A172 (cell line): Measurements from ENCODE around the gene BICRA. TPM values are rescaled to one million over a fixed set of nuclear protein-coding genes. Genes with fewer than 3 reads are reported as not detected.
"Not testable (repeated sequence)": the region's sequence is repeated elsewhere in the genome, so short reads cannot be mapped to it uniquely, and the experiment has no call there.

ENCODE experiments used
- DNase-seq: peaks from one replicate; pipeline ENCODE4 v3.0.0-alpha.2; 2015; ENCODE audit warnings: low spot score
- total RNA-seq: library from RNA; depleted of rRNA; stranded (reverse); fragments of >200 nt; shearing (Covaris generic); gene quantifications from 2 replicates; pipeline ENCODE4 v1.2.3, GENCODE V29; 2014

The BICRA gene
- total RNA-seq, 1 experiment from 2014 or later, result not detected

DNA sequence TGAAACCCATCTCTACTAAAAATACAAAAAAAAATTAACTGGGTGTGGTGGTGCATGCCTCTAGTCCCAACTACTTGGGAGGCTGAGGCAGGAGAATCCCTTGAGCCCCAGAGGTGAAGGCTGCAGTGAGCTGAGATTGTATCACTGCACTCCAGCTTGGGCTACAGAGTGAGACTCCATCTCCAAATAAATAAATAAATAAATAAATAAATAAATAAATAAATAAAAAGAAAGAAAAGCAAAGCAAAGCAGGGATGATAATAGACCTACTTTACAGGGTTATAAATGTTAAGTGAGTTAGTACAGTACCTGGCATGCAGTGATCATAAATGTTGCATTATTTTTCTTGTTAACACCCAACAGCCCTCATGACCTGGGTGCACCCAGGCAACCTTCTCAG, 105.9 kb downstream of the BICRA start:
- not testable (repeated sequence) for DNase-seq

DNA sequence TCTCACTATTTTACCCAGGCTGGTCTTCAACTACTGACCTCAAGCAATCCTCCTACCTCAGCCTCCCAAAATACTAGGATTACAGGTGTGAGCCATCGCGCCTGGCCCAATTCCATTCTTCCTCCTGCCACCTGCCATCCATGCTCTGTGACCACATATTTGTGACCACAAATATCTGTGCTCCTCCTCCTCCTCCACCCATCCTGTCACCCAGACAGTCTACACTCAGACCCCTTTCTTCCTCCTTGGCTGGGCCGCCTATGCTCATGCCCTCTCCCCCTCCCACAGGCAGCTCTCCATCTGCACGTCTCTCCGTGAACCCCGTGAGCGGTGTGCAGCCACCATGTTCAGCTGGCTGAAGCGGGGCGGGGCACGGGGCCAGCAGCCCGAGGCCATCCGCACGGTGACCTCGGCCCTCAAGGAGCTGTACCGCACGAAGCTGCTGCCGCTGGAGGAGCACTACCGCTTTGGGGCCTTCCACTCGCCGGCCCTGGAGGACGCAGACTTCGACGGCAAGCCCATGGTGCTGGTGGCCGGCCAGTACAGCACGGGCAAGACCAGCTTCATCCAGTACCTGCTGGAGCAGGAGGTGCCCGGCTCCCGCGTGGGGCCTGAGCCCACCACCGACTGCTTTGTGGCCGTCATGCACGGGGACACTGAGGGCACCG, 107.5 kb downstream of the BICRA start:
- no peak for DNase-seq

DNA sequence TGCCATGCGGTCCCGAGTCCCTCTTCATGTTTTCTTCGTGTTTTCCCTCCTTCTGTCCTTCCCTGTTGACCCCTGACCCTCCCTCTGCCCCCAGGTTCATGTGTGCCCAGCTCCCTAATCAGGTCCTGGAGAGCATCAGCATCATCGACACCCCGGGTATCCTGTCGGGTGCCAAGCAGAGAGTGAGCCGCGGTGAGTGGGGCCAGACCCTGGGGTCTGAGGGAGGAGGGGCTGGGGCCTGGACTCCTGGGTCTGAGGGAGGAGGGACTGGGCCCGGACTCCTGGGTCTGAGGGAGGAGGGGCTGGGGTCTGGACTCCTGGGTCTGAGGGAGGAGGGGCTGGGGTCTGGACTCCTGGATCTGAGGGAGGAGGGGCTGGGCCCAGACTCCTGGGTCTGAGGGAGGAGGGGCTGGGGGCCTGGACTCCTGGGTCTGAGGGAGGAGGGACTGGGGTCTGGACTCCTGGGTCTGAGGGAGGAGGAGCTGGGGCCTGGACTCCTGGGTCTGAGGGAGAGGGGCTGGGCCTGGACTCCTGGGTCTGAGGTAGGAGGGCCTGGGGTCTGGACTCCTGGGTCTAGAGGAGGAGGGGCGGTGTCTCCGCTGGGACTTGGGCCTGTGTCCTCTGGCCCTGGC, 109.6 kb downstream of the BICRA start:
- DNase-seq, result not testable (repeated sequence)

DNA sequence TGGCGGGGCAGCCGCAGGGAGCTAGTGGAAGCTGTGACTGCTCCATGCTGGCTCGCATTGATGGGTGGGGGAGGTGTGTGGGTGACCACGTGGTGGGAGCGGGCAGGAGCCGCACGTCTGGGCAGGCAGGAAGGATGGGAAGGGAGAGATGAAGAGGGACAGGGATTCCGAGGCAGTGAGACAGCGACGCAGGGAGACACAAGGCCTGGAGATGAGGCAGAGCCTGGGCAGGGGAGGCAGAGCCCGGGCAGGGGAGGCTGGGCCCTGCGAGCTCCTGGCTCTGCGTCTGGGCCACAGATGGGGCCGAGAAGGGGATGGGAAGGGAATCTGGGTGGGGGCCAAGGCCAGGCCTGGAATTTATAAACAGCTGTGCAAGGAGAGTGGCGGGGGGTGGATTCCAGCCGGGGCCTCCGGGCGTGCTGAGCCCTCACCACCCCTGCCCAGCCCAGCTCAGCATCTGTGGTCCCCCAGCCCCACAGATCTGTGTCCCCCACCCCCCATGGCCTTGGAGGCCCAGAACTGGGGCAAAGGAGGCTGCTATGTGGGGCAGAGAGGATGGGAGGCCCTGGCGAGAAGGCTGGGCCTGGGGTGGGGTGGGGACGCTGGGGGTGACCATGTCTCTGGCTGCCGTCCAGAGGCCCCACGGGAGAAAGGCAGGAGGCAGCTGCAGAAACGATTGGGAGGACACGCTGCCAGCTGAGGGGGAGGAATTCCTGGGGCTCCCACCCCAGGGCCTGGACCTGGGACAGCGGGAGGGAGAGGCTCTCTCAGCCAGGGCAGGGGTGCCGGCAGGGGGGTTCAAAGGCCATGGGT, 110.3 kb downstream of the BICRA start:
- DNase-seq, result peak; percentile 87

DNA sequence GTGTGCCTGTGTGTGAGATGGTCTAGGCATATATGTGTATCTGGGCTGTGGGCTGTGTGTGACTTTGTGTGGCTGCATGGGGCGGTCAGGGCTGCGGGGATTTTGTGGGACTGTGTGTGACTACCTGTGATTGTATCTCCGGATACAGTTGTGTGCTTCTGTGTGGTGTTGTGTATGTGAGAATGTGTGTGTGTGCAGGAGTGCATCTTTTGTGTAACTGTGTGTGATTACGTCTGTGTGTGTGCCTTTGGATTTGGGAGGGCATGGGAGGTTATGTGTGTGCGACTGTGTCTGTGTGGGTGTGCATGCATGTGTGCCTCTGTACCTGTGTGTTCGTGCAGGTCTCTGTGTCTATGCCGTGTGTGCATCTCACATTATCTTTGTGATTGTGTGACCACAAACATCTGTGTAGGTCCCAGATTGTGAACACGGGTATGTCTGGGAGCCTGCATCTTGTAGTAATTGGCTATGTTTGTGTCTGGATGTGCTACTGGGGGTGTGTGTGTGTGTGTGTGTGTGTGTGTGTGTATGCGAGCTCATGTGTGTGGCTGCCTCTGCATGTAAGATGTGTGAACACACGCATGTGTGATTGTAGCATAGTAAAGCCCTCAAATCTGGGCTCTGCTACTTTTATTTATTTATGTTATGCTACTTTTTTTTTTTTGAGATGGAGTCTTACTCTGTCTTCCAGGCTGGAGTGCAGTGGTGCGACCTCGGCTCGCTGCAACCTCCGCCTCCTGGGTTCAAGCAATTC, 111.9 kb downstream of the BICRA start:
- no peak for DNase-seq

- peak; percentile 67 for DNase-seq
Observed at GRCh38 chr19:47723581-47723940, 114.6 kb downstream of the BICRA start.

- no peak for DNase-seq
Observed at GRCh38 chr19:47725759-47726401, 116.9 kb downstream of the BICRA start.

GRCh38 chr19:47726467-47726866, 117.5 kb downstream of the BICRA start:
- peak; percentile 38 for DNase-seq

DNA sequence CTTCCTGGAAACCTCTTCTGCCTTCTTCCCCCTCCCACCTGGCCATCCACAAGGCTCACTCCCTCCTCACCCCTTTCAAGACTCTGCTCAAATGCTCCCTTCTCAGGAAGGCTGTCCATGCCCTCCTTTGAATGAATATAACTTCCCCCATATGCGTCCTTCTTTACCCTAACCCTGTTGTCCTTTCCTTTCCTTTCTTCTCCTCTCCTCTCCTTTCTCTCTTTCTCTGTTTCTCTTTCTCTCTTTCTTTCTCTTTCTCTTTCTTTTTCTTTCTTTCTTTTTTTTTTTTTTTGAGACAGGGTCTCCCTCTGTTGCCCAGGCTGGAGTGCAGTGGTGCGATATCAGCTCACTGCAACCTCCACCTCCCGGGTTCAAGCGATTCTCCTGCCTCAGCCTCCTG, 119.4 kb downstream of the BICRA start:
- DNase-seq, result not testable (repeated sequence)

GRCh38 chr19:47729468-47729798, 120.5 kb downstream of the BICRA start:
- DNase-seq, result peak; percentile 91

GRCh38 chr19:47729799-47730520, 121.0 kb downstream of the BICRA start:
- DNase-seq, result peak; percentile 77

- DNase-seq, result no peak
Observed at GRCh38 chr19:47730521-47730889, 121.6 kb downstream of the BICRA start.

DNA sequence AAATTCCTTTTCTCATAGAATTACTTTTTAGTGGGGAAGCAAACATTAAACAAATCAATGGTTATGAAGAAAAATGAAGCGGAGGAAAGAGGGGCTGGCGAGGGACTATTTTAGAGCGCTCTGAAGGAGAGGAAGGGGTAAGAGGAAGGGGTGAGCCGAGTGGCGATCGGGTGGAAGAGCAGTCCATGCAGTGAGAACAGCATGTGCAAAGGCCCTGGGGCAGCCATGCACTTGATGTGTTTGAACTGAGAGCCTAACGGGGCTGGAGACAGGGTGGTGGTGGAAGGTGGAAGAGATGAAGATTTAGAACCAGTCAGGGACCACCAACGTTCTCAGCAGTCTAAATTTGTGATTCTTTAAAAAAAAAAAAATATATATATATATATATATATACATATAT, 122.0 kb downstream of the BICRA start:
- no peak for DNase-seq

- DNase-seq, result no peak
Observed at GRCh38 chr19:47735131-47735530, 126.2 kb downstream of the BICRA start.

DNA sequence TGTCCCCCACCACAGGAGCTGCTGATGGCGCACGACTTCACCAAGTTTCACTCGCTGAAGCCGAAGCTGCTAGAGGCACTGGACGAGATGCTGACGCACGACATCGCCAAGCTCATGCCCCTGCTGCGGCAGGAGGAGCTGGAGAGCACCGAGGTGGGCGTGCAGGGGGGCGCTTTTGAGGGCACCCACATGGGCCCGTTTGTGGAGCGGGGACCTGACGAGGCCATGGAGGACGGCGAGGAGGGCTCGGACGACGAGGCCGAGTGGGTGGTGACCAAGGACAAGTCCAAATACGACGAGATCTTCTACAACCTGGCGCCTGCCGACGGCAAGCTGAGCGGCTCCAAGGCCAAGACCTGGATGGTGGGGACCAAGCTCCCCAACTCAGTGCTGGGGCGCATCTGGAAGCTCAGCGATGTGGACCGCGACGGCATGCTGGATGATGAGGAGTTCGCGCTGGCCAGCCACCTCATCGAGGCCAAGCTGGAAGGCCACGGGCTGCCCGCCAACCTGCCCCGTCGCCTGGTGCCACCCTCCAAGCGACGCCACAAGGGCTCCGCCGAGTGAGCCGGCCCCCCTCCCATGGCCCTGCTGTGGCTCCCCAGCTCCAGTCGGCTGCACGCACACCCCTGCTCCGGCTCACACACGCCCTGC, 132.1 kb downstream of the BICRA start:
- no peak for DNase-seq

GRCh38 chr19:47741544-47742140, 132.7 kb downstream of the BICRA start:
- DNase-seq, result no peak

GRCh38 chr19:47742634-47743033, 133.7 kb downstream of the BICRA start:
- no peak for DNase-seq

GRCh38 chr19:47745010-47745901, 136.3 kb downstream of the BICRA start, which contains the start of gene NOP53:
Gene NOP53, plus strand, starts transcription at chr19:47745546. Its CDS starts 14 bp downstream, at chr19:47745560.
- peak; percentile 82 for DNase-seq

DNA sequence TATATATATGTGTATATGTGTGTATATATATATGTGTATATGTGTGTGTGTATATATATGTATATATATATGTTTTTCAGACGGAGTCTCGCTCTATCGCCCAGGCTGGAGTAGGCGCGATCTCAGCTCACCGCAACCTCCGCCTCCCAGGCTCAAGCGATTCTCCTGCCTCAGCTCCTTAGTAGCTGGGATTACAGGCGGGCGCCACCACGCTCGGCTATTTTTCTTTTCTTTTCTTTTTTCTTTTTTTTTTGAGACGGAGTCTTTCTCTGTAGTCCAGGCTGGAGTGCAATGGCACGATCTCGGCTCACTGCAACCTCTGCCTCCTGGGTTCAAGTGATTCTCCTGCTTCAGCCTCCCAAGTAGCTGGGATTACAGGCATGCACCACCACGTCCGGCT, 137.2 kb downstream of the BICRA start:
- not testable (repeated sequence) for DNase-seq
